Osteoblast (primary cell): ENCODE data around the gene COX10. TPM values are rescaled to one million over a fixed set of nuclear protein-coding genes. Genes with fewer than 3 reads are reported as not detected.

ENCODE experiments used
- DNase-seq: peaks from one replicate; pipeline ENCODE4 v3.0.0; 2011; ENCODE audit warnings: low spot score, mixed read lengths; ENCODE audit not compliant: insufficient read length; ENCODE audit errors: missing footprints
- H2AFZ ChIP-seq: 2 replicates; pipeline ENCODE4 v1.6.0; 2011; ENCODE audit warnings: mild to moderate bottlenecking, low read length
- H3K27ac ChIP-seq: 2 replicates; pipeline ENCODE4 v1.5.1; 2011; ENCODE audit warnings: mild to moderate bottlenecking, low read depth, low read length, moderate library complexity
- H3K27me3 ChIP-seq: 2 replicates; pipeline ENCODE4 v1.6.0; 2012; ENCODE audit warnings: mild to moderate bottlenecking, control low read depth, inconsistent platforms, low read length, moderate library complexity; ENCODE audit not compliant: insufficient read depth
- H3K36me3 ChIP-seq: 2 replicates; pipeline ENCODE4 v1.5.1; 2011; ENCODE audit warnings: mild to moderate bottlenecking, low read length, control low read depth, moderate library complexity; ENCODE audit not compliant: insufficient read depth
- H3K4me1 ChIP-seq: 2 replicates; pipeline ENCODE4 v1.5.1; 2011; ENCODE audit warnings: mild to moderate bottlenecking, low read length, control low read depth, moderate library complexity; ENCODE audit not compliant: insufficient read depth
- H3K4me2 ChIP-seq: 2 replicates; pipeline ENCODE4 v1.6.0; 2011; ENCODE audit warnings: mild to moderate bottlenecking, low read length; ENCODE audit not compliant: insufficient read depth
- H3K4me3 ChIP-seq: fragments of 200-600 bp; sonication (generic); 3 replicates; pipeline ENCODE4 v1.5.1; 2012; ENCODE audit warnings: mild to moderate bottlenecking, low read length, inconsistent platforms; ENCODE audit not compliant: insufficient read depth
- H3K79me2 ChIP-seq: 2 replicates; pipeline ENCODE4 v1.6.0; 2012; ENCODE audit warnings: mild to moderate bottlenecking, low read length, control low read depth, inconsistent platforms; ENCODE audit not compliant: insufficient read depth
- H3K9me3 ChIP-seq: 2 replicates; pipeline ENCODE4 v1.5.1; 2011; ENCODE audit warnings: low read depth, low read length, control low read depth
- H4K20me1 ChIP-seq: 2 replicates; pipeline ENCODE4 v1.6.0; 2012; ENCODE audit warnings: mild to moderate bottlenecking, low read length, control low read depth; ENCODE audit not compliant: insufficient read depth
- CTCF ChIP-seq: IDR thresholded peaks from 2 replicates; pipeline ENCODE4 v1.5.1; 2011; ENCODE audit warnings: mild to moderate bottlenecking, low read depth, low read length, moderate library complexity; ENCODE audit errors: extremely low read depth
- total RNA-seq: library from RNA; depleted of rRNA; stranded (reverse); fragments of >200 nt; gene quantifications from 2 replicates; pipeline ENCODE4 v1.2.3, GENCODE V29; 2012

Gene COX10
- total RNA-seq, 1 donor = 14.8 TPM

GRCh38 chr17:14037453-14037852 is 31.9 kb upstream of the COX10 start:
- no peak for DNase-seq
- no peak overlapping the region for H3K27ac ChIP-seq
- H4K20me1 ChIP-seq = no peaks in the 10 kb centered on the region
- no peaks in the 10 kb centered on the region for H3K79me2 ChIP-seq
- H2AFZ ChIP-seq = no peak overlapping the region
- no peak overlapping the region for H3K4me2 ChIP-seq
- no peaks in the 10 kb centered on the region for H3K9me3 ChIP-seq
- no peak overlapping the region for H3K4me3 ChIP-seq
- no peak for TF ChIP-seq CTCF
- H3K4me1 ChIP-seq = peaks cover 11% of the 10 kb centered on the region
- peaks cover 11% of the 10 kb centered on the region for H3K36me3 ChIP-seq
- H3K27me3 ChIP-seq = no peaks in the 10 kb centered on the region

GRCh38 chr17:14038206-14038605 is 31.1 kb upstream of the COX10 start:
- H3K27ac ChIP-seq = peak overlapping the region; percentile 68
- H4K20me1 ChIP-seq = no peaks in the 10 kb centered on the region
- H3K4me2 ChIP-seq = peak overlapping the region; percentile 50
- H3K79me2 ChIP-seq = no peaks in the 10 kb centered on the region
- peak; percentile 83 for DNase-seq
- no peaks in the 10 kb centered on the region for H3K9me3 ChIP-seq
- H2AFZ ChIP-seq = peak overlapping the region; percentile 43
- H3K27me3 ChIP-seq = no peaks in the 10 kb centered on the region
- no peak for TF ChIP-seq CTCF
- peaks cover 11% of the 10 kb centered on the region for H3K4me1 ChIP-seq
- peaks cover 11% of the 10 kb centered on the region for H3K36me3 ChIP-seq
- H3K4me3 ChIP-seq = no peak overlapping the region

- Histone ChIP-seq H3K4me1 (peaks cover 11% of the 10 kb centered on the region), H3K27me3 (no peaks in the 10 kb centered on the region), H2AFZ (no peak overlapping the region)
Measured at GRCh38 chr17:14042411-14042810, 26.9 kb upstream of the COX10 start.

GRCh38 chr17:14044702-14045101 is 24.6 kb upstream of the COX10 start:
- no peak for TF ChIP-seq CTCF
- no peaks in the 10 kb centered on the region for H3K9me3 ChIP-seq
- no peak overlapping the region for H3K27ac ChIP-seq
- H2AFZ ChIP-seq = no peak overlapping the region
- H3K79me2 ChIP-seq = no peaks in the 10 kb centered on the region
- DNase-seq = no peak
- H3K4me3 ChIP-seq = no peak overlapping the region
- no peaks in the 10 kb centered on the region for H3K36me3 ChIP-seq
- H3K4me1 ChIP-seq = no peaks in the 10 kb centered on the region
- no peaks in the 10 kb centered on the region for H3K27me3 ChIP-seq
- H3K4me2 ChIP-seq = no peak overlapping the region
- H4K20me1 ChIP-seq = no peaks in the 10 kb centered on the region

More at GRCh38 chr17:14042411-14042810, 26.9 kb upstream of the COX10 start:
- no peak overlapping the region for H3K4me2 ChIP-seq
- DNase-seq = peak; percentile 73
- H3K27ac ChIP-seq = no peak overlapping the region
- H3K4me3 ChIP-seq = no peak overlapping the region
- H3K9me3 ChIP-seq = no peaks in the 10 kb centered on the region
- no peaks in the 10 kb centered on the region for H3K36me3 ChIP-seq
- TF ChIP-seq CTCF = no peak
- no peaks in the 10 kb centered on the region for H4K20me1 ChIP-seq
- H3K79me2 ChIP-seq = no peaks in the 10 kb centered on the region
